Measurements from ENCODE around the gene KLHL17. TPM values are rescaled to one million over a fixed set of nuclear protein-coding genes. Genes with fewer than 3 reads are reported as not detected.
A peak's percentile ranks its signal among the peaks of the same experiment; 100 is the strongest.

Gene KLHL17
- total and polyA plus RNA-seq, 2 donors from 2014 or later, result 6.9 to 11.5 TPM

- Histone ChIP-seq H3K4me3 (ENCODE audit: low read length in 3 of 3) (no peak overlapping the region), H3K36me3 (ENCODE audit: control insufficient read depth in 2 of 3, insufficient read depth in 3 of 3, low read length in 3 of 3) (no peaks in the 10 kb centered on the region), H3K27me3 (ENCODE audit: control insufficient read depth, insufficient read depth, low read length) (no peaks in the 10 kb centered on the region), H3K9ac (ENCODE audit: low read length in 3 of 3) (no peak overlapping the region), H3K9me3 (ENCODE audit: control insufficient read depth in 2 of 3, insufficient read depth in 1 of 3, low read length in 3 of 3) (no peaks in the 10 kb centered on the region), H3K4me1 (ENCODE audit: control insufficient read depth in 2 of 3, insufficient read depth in 2 of 3, low read depth in 1 of 3, low read length in 3 of 3) (peaks cover 0 to 8% (median 0%) of the 10 kb centered on the region in 3 donors), H3K27ac (ENCODE audit: low read depth in 2 of 2, low read length in 2 of 2) (no peak overlapping the region)
- FAIRE-seq, result no peak
- peak in 2 of 5 donors; percentile 47 to 69 for DNase-seq
- intact Hi-C loops (cut with DNase I), result no loop called here
- TF ChIP-seq CTCF (IDR thresholded peaks at IDR 0.05; ENCODE audit: borderline replicate concordance, extremely low read depth, insufficient read depth), result no peak
Measured at GRCh38 chr1:978069-978834, 17.9 kb downstream of the KLHL17 start.

- Histone ChIP-seq H3K27me3 (ENCODE audit: control insufficient read depth, insufficient read depth, low read length) (no peaks in the 10 kb centered on the region), H3K36me3 (ENCODE audit: control insufficient read depth in 2 of 3, insufficient read depth in 3 of 3, low read length in 3 of 3) (no peaks in the 10 kb centered on the region), H3K9me3 (ENCODE audit: control insufficient read depth in 2 of 3, insufficient read depth in 1 of 3, low read length in 3 of 3) (no peaks in the 10 kb centered on the region), H3K4me1 (ENCODE audit: control insufficient read depth in 2 of 3, insufficient read depth in 2 of 3, low read depth in 1 of 3, low read length in 3 of 3) (peaks cover 0 to 8% (median 0%) of the 10 kb centered on the region in 3 donors), H3K4me3 (ENCODE audit: low read length in 3 of 3) (no peak overlapping the region), H3K9ac (ENCODE audit: low read length in 3 of 3) (no peak overlapping the region), H3K27ac (ENCODE audit: low read depth in 2 of 2, low read length in 2 of 2) (no peak overlapping the region)
- intact Hi-C loops (cut with DNase I), result no loop called here
- DNase-seq (peak in 2 of 5 donors; percentile 40 to 75), FAIRE-seq (no peak)
- no peak for TF ChIP-seq CTCF (IDR thresholded peaks at IDR 0.05; ENCODE audit: borderline replicate concordance, extremely low read depth, insufficient read depth)
Measured at GRCh38 chr1:978835-979743, 18.7 kb downstream of the KLHL17 start.

GRCh38 chr1:979744-980072 lies 19.3 kb downstream of the KLHL17 start:
- H3K4me1 ChIP-seq (ENCODE audit: control insufficient read depth in 2 of 3, insufficient read depth in 2 of 3, low read depth in 1 of 3, low read length in 3 of 3), result peaks cover 0 to 8% (median 0%) of the 10 kb centered on the region in 3 donors
- no peaks in the 10 kb centered on the region for H3K36me3 ChIP-seq (ENCODE audit: control insufficient read depth in 2 of 3, insufficient read depth in 3 of 3, low read length in 3 of 3)
- intact Hi-C loops (cut with DNase I), result no loop called here
- H3K27ac ChIP-seq (ENCODE audit: low read depth in 2 of 2, low read length in 2 of 2), result no peak overlapping the region
- no peaks in the 10 kb centered on the region for H3K9me3 ChIP-seq (ENCODE audit: control insufficient read depth in 2 of 3, insufficient read depth in 1 of 3, low read length in 3 of 3)
- H3K4me3 ChIP-seq (ENCODE audit: low read length in 3 of 3), result no peak overlapping the region
- no peak overlapping the region for H3K9ac ChIP-seq (ENCODE audit: low read length in 3 of 3)
- H3K27me3 ChIP-seq (ENCODE audit: control insufficient read depth, insufficient read depth, low read length), result no peaks in the 10 kb centered on the region
- FAIRE-seq (no peak), DNase-seq (no peak)
- no peak for TF ChIP-seq CTCF (IDR thresholded peaks at IDR 0.05; ENCODE audit: borderline replicate concordance, extremely low read depth, insufficient read depth)

Data from kidney (tissue), 14 donors.